HEK293 (cell line): ENCODE results near the gene CYP27A1.

Experiments
- CTCF ChIA-PET: fragments of 350-600 bp; formaldehyde crosslinking; extraction: SDS; loops from one replicate; lab custom pipeline; 2021; ENCODE audit warnings: antibody characterized with exemption; lab: Yijun Ruan, JAX
- POLR2A ChIA-PET: fragments of 300-600 bp; formaldehyde crosslinking; extraction: SDS; loops from one replicate; lab custom pipeline; 2020; ENCODE audit warnings: antibody characterized with exemption, inconsistent platforms; lab: Yijun Ruan, JAX
- H3K27ac ChIP-seq: fragments of 200-500 bp; sonication (Bioruptor generic); 2 replicates; pipeline ENCODE4 v1.5.1; 2014; ENCODE audit warnings: low read depth, low read length, control low read depth, inconsistent platforms; ENCODE audit errors: extremely low read depth
- H3K36me3 ChIP-seq, 2 experiments: fragments of 200-500 bp in 1 of 2; sonication (Bioruptor generic) in 1 of 2; 1 replicate in 1 of 2; 2 replicates in 1 of 2; pipeline ENCODE4 v1.5.1; 2014 to 2017; ENCODE audit warnings: inconsistent platforms in 2 of 2, low read length in 2 of 2; ENCODE audit not compliant: control insufficient read depth in 2 of 2, insufficient read depth in 1 of 2
- H3K4me1 ChIP-seq: fragments of 200-500 bp; sonication (Bioruptor generic); 2 replicates; pipeline ENCODE4 v1.5.1; 2014; ENCODE audit warnings: mild to moderate bottlenecking, low read length, inconsistent platforms; ENCODE audit not compliant: control insufficient read depth, insufficient read depth
- H3K4me3 ChIP-seq: 2 replicates; pipeline ENCODE4 v1.5.1; 2011; ENCODE audit warnings: low read depth, mild to moderate bottlenecking, control low read depth, low read length, moderate library complexity
- H3K9me3 ChIP-seq: fragments of 200-500 bp; sonication (Bioruptor generic); 2 replicates; pipeline ENCODE4 v1.5.1; 2014; ENCODE audit warnings: low read depth, low read length, inconsistent platforms; ENCODE audit not compliant: control insufficient read depth, insufficient read depth
- ATF2 ChIP-seq: fragments of 450-650 bp; formaldehyde crosslinking; IDR thresholded peaks from 2 replicates; pipeline ENCODE4 v1.5.1; 2016; ENCODE audit warnings: missing biosample characterization, missing genetic modification characterization, low read depth
- EGR2 ChIP-seq: fragments of 450-650 bp; formaldehyde crosslinking; IDR thresholded peaks from 2 replicates; pipeline ENCODE4 v1.5.1; 2016; ENCODE audit warnings: low read depth, missing biosample characterization, missing genetic modification characterization
- ELK4 ChIP-seq: IDR thresholded peaks from 2 replicates; pipeline ENCODE4 v1.6.1; 2011; ENCODE audit warnings: mild to moderate bottlenecking, low read depth, low read length, borderline replicate concordance
- GFI1B ChIP-seq: fragments of 450-650 bp; formaldehyde crosslinking; IDR thresholded peaks from 2 replicates; pipeline ENCODE4 v1.5.1; 2016; ENCODE audit warnings: missing biosample characterization, missing genetic modification characterization
- HOXC10 ChIP-seq: sonication (generic); formaldehyde crosslinking; IDR thresholded peaks from 2 replicates; pipeline ENCODE4 v1.8.1; 2023; ENCODE audit warnings: mild to moderate bottlenecking, missing genetic modification reagents
- KLF9 ChIP-seq: fragments of 450-650 bp; formaldehyde crosslinking; IDR thresholded peaks from 2 replicates; pipeline ENCODE4 v1.5.1; 2016; ENCODE audit warnings: missing biosample characterization, missing genetic modification characterization, low read depth
- PRDM4 ChIP-seq: fragments of 450-650 bp; formaldehyde crosslinking; IDR thresholded peaks from 2 replicates; pipeline ENCODE4 v1.5.1; 2017; ENCODE audit warnings: missing biosample characterization, missing genetic modification characterization
- RBAK ChIP-seq: fragments of 450-650 bp; formaldehyde crosslinking; IDR thresholded peaks from 2 replicates; pipeline ENCODE4 v1.5.1; 2016; ENCODE audit warnings: missing biosample characterization, missing genetic modification characterization
- TRIM28 ChIP-seq: IDR thresholded peaks from 2 replicates; pipeline ENCODE4 v1.6.1; 2011; ENCODE audit warnings: low read length, control low read depth, borderline replicate concordance
- ZNF114 ChIP-seq: fragments of 450-650 bp; formaldehyde crosslinking; IDR thresholded peaks from 2 replicates; pipeline ENCODE4 v1.5.0; 2017; ENCODE audit warnings: missing biosample characterization, missing genetic modification characterization
- ZNF132 ChIP-seq: fragments of 450-650 bp; formaldehyde crosslinking; IDR thresholded peaks from 2 replicates; pipeline ENCODE4 v1.5.1; 2017; ENCODE audit warnings: missing biosample characterization, missing genetic modification characterization, borderline replicate concordance
- ZNF138 ChIP-seq: fragments of 450-650 bp; formaldehyde crosslinking; IDR thresholded peaks from 2 replicates; pipeline ENCODE4 v1.5.1; 2016; ENCODE audit warnings: missing biosample characterization, missing genetic modification characterization, borderline replicate concordance
- ZNF140 ChIP-seq: fragments of 450-650 bp; formaldehyde crosslinking; IDR thresholded peaks from 2 replicates; pipeline ENCODE4 v1.5.1; 2016; ENCODE audit warnings: missing biosample characterization, missing genetic modification characterization
- ZNF16 ChIP-seq: fragments of 450-650 bp; formaldehyde crosslinking; IDR thresholded peaks from 2 replicates; pipeline ENCODE4 v1.5.1; 2016; ENCODE audit warnings: low read depth, missing biosample characterization, missing genetic modification characterization
- ZNF248 ChIP-seq: fragments of 450-650 bp; formaldehyde crosslinking; IDR thresholded peaks from 2 replicates; pipeline ENCODE4 v1.5.1; 2017; ENCODE audit warnings: missing biosample characterization, missing genetic modification characterization
- ZNF324 ChIP-seq: fragments of 450-650 bp; formaldehyde crosslinking; IDR thresholded peaks from 2 replicates; pipeline ENCODE4 v1.5.1; 2016; ENCODE audit warnings: missing biosample characterization, missing genetic modification characterization
- ZNF416 ChIP-seq: fragments of 450-650 bp; formaldehyde crosslinking; IDR thresholded peaks from 2 replicates; pipeline ENCODE4 v1.5.1; 2016; ENCODE audit warnings: missing biosample characterization, missing genetic modification characterization
- ZNF514 ChIP-seq: fragments of 450-650 bp; formaldehyde crosslinking; IDR thresholded peaks from 2 replicates; pipeline ENCODE4 v1.5.1; 2016; ENCODE audit warnings: missing biosample characterization, missing genetic modification characterization
- ZNF560 ChIP-seq: fragments of 450-650 bp; formaldehyde crosslinking; IDR thresholded peaks from 2 replicates; pipeline ENCODE4 v1.5.1; 2017; ENCODE audit warnings: missing biosample characterization, missing genetic modification characterization, borderline replicate concordance
- ZNF580 ChIP-seq: fragments of 450-650 bp; formaldehyde crosslinking; IDR thresholded peaks from 2 replicates; pipeline ENCODE4 v1.5.1; 2016; ENCODE audit warnings: missing biosample characterization, missing genetic modification characterization
- ZNF610 ChIP-seq: fragments of 450-650 bp; formaldehyde crosslinking; IDR thresholded peaks from 2 replicates; pipeline ENCODE4 v1.5.1; 2016; ENCODE audit warnings: missing biosample characterization, missing genetic modification characterization, borderline replicate concordance
- ZNF76 ChIP-seq: fragments of 450-650 bp; formaldehyde crosslinking; IDR thresholded peaks from 2 replicates; pipeline ENCODE4; 2016; ENCODE audit warnings: low read depth, missing biosample characterization, missing genetic modification characterization, borderline replicate concordance
- ZNF776 ChIP-seq: fragments of 450-650 bp; formaldehyde crosslinking; IDR thresholded peaks from 2 replicates; pipeline ENCODE4 v1.5.0; 2017; ENCODE audit warnings: missing biosample characterization, missing genetic modification characterization, borderline replicate concordance
- ZNF792 ChIP-seq: fragments of 450-650 bp; formaldehyde crosslinking; IDR thresholded peaks from 2 replicates; pipeline ENCODE4 v1.5.1; 2016; ENCODE audit warnings: missing biosample characterization, missing genetic modification characterization

Gene CYP27A1

GRCh38 chr2:218812096-218812815 lies 30.3 kb downstream of the CYP27A1 start:
- H3K36me3 ChIP-seq: no peaks in the 10 kb centered on the region
- no peak overlapping the region for H3K27ac ChIP-seq
- ChIA-PET POLR2A (no interaction called here), CTCF (interaction anchor here (0.6 to 1.3 kb wide), 3 partner anchors 26 to 168 kb away, joined by 3 to 5 read pairs (median 3); no protein-coding TSS in a partner anchor)
- no peak for TF ChIP-seq HOXC10 (CRISPR knock-in tag)
- TF ChIP-seq ZNF776 (tag by site-specific recombination): no peak
- TF ChIP-seq ZNF514 (tag by site-specific recombination): no peak
- TF ChIP-seq ZNF792 (tag by site-specific recombination): no peak
- H3K9me3 ChIP-seq: no peaks in the 10 kb centered on the region
- H3K4me3 ChIP-seq: no peak overlapping the region
- peaks cover 2% of the 10 kb centered on the region; the same call in 1 of the 2 replicates for H3K4me1 ChIP-seq

- Histone ChIP-seq H3K27ac (no peak overlapping the region), H3K36me3 (no peaks in the 10 kb centered on the region), H3K9me3 (no peaks in the 10 kb centered on the region), H3K4me1 (no peaks in the 10 kb centered on the region), H3K4me3 (no peak overlapping the region)
- CTCF ChIA-PET: interaction anchor here (0.7 to 1.3 kb wide), 2 partner anchors 10 to 26 kb away, joined by 3 read pairs; no protein-coding TSS in a partner anchor
- POLR2A ChIA-PET: no interaction called here
- no peak for TF ChIP-seq ATF2
- TF ChIP-seq TRIM28: no peak
- no peak for TF ChIP-seq KLF9
- TF ChIP-seq ZNF248 (tag by site-specific recombination): no peak
- TF ChIP-seq ZNF114 (tag by site-specific recombination): no peak
- TF ChIP-seq ZNF560 (tag by site-specific recombination): no peak
- TF ChIP-seq ZNF140 (tag by site-specific recombination): no peak
- TF ChIP-seq ZNF610 (tag by site-specific recombination): no peak
- TF ChIP-seq ZNF132: no peak
- TF ChIP-seq ZNF76 (tag by site-specific recombination): no peak
- no peak for TF ChIP-seq ELK4
- TF ChIP-seq ZNF416 (tag by site-specific recombination): no peak
- no peak for TF ChIP-seq GFI1B (tag by site-specific recombination)
- no peak for TF ChIP-seq EGR2 (tag by site-specific recombination)
- no peak for TF ChIP-seq RBAK (tag by site-specific recombination)
- no peak for TF ChIP-seq ZNF16
- no peak for TF ChIP-seq PRDM4 (tag by site-specific recombination)
- no peak for TF ChIP-seq ZNF138
- no peak for TF ChIP-seq ZNF324
- TF ChIP-seq ZNF580 (tag by site-specific recombination): no peak
Observed at GRCh38 chr2:218812861-218813260, 30.9 kb downstream of the CYP27A1 start.
